GM12878 (cell line): ENCODE results near the gene TOP2A. TPM values are rescaled to one million over a fixed set of nuclear protein-coding genes. Genes with fewer than 3 reads are reported as not detected.

Source experiments
- ATF3 ChIP-seq: IDR thresholded peaks from 2 replicates; pipeline ENCODE4 v1.6.1; 2011; ENCODE audit warnings: low read depth, mild to moderate bottlenecking, low read length, moderate library complexity, borderline replicate concordance; ENCODE audit errors: extremely low read depth
- HSF1 ChIP-seq: fragments of 150-350 bp; IDR thresholded peaks from 2 replicates; pipeline ENCODE4 v1.6.1; 2014; ENCODE audit warnings: mild to moderate bottlenecking, low read depth, low read length
- PML ChIP-seq: IDR thresholded peaks from 2 replicates; pipeline ENCODE4 v1.6.1; 2012; ENCODE audit warnings: low read length, inconsistent platforms
- POLR2A ChIP-seq: IDR thresholded peaks from 2 replicates; pipeline ENCODE4 v1.6.1; 2011; ENCODE audit warnings: low read depth, mild to moderate bottlenecking, low read length
- RFX5 ChIP-seq: IDR thresholded peaks from 2 replicates; pipeline ENCODE4 v1.6.1; 2011; ENCODE audit warnings: low read depth, low read length, improper control_type of control experiment
- SREBF1 ChIP-seq: IDR thresholded peaks from 2 replicates; pipeline ENCODE4 v1.6.1; 2012; ENCODE audit warnings: mild to moderate bottlenecking, low read length
- STAT3 ChIP-seq: IDR thresholded peaks from 2 replicates; pipeline ENCODE4 v1.6.1; 2011; ENCODE audit warnings: low read depth, low read length, improper control_type of control experiment
- TBL1XR1 ChIP-seq: IDR thresholded peaks from 2 replicates; pipeline ENCODE4 v1.6.1; 2012; ENCODE audit warnings: low read depth, low read length, improper control_type of control experiment
- ZBED1 ChIP-seq: IDR thresholded peaks from 2 replicates; pipeline ENCODE4 v1.6.1; 2016; ENCODE audit warnings: borderline replicate concordance
- ZBTB40 ChIP-seq: fragments of 450-650 bp; IDR thresholded peaks from 2 replicates; pipeline ENCODE4 v1.6.1; 2016; ENCODE audit warnings: mild to moderate bottlenecking, moderate library complexity, borderline replicate concordance
- polyA plus RNA-seq, 11 experiments: library from polyadenylated mRNA; depleted of rRNA in 4 of 11; unstranded in 6 of 11; stranded (reverse) in 5 of 11; fragments of >200 nt; fragmentation: Nextera tagmentation in 4 of 11; fragmentation: Illumina TruSeq in 1 of 11; extraction: Ambion mirVana in 4 of 11; extraction: Trizol in 1 of 11; gene quantifications; 1 replicate in 1 of 11; 2 replicates in 10 of 11; pipeline versions ENCODE4 v1.2.1 to v1.2.3, GENCODE V29; 2011 to 2016; ENCODE audit warnings: inconsistent platforms in 2 of 11, missing spikeins in 2 of 11, low read depth in 1 of 11
- total RNA-seq, 4 experiments: library from RNA; depleted of rRNA in 3 of 4; stranded (reverse); fragments of >200 nt in 3 of 4; fragmentation: Illumina TruSeq in 1 of 4; extraction: Trizol in 1 of 4; gene quantifications; 2 replicates each; pipeline versions ENCODE4 v1.2.1 to v1.2.3, GENCODE V29; 2013 to 2021

Gene TOP2A
- total and polyA plus RNA-seq, 10 of the 15 experiments (the other 5 are each of a cell fraction or from before 2014, with no cell fraction given): 117 to 275 (median 232) TPM

DNA sequence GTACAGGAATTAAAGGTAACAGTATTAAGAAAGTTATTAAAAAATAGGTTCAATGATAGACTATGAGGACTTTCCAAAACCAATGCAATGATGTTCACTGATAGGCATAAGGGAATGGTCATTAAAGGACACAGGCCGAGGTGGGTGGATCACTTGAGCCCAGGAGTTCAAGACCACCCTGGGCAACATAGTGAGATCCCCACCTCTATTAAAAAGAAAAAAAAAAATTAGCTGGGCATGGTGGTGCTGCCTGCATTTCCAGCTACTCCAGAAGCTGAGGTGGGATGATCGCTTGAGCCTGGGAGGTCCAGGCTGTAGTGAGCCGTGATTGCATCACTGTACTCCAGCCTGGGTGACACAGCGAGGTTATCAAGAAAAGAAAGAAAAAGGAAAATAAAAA lies 5.9 kb downstream of the TOP2A start (continued):
- TF ChIP-seq ZBTB40 (no peak), SREBF1 (no peak), TBL1XR1 (no peak), ZBED1 (no peak), ATF3 (no peak), POLR2A (no peak), HSF1 (no peak), STAT3 (no peak), RFX5 (no peak), PML (no peak)
- TF ChIP-seq, all 136 proteins: peak for 0
